Right lobe of liver (tissue), 6 donors: ENCODE measurements around the gene USP14. TPM values are rescaled to one million over a fixed set of nuclear protein-coding genes. Genes with fewer than 3 reads are reported as not detected.

Experiments used
- ATAC-seq, 4 donors: fragments of 200-7000 bp; cut with Tn5 transposase; one replicate each; pipeline ENCODE4 v1.9.1; 2020; ENCODE audit warnings: mild to moderate bottlenecking in 4 of 4, moderate library complexity in 4 of 4
- DNase-seq, 3 donors: peaks; one replicate each; pipeline ENCODE4 v3.0.0-alpha.2; 2020
- H3K27ac ChIP-seq, 3 donors: fragments of 200-600 bp; one replicate each; pipeline ENCODE4 v1.8.0; 2022
- H3K27me3 ChIP-seq, 2 donors: fragments of 200-600 bp; one replicate each; pipeline ENCODE4 v1.8.0; 2022
- H3K36me3 ChIP-seq, 4 donors: fragments of 200-600 bp; sonication (generic) in 1 of 4; one replicate each; pipeline versions ENCODE4 v1.5.1 to v1.8.0; 2017 to 2022; ENCODE audit warnings: control low read depth in 1 of 4
- H3K4me1 ChIP-seq, 4 donors: fragments of 200-600 bp; sonication (generic) in 1 of 4; one replicate each; pipeline versions ENCODE4 v1.5.1 to v1.8.0; 2017 to 2022; ENCODE audit warnings: control low read depth in 1 of 4
- H3K4me3 ChIP-seq, 3 donors: fragments of 200-600 bp; one replicate each; pipeline ENCODE4 v1.8.0; 2022
- H3K9me3 ChIP-seq, 4 donors: fragments of 200-600 bp; sonication (generic) in 1 of 4; one replicate each; pipeline versions ENCODE4 v1.5.1 to v1.8.0; 2017 to 2022; ENCODE audit warnings: control low read depth in 1 of 4
- CTCF ChIP-seq, 4 donors: fragments of 200-600 bp in 3 of 4; fragments of 450-650 bp in 1 of 4; IDR thresholded peaks; one replicate each; pipeline versions ENCODE4 v1.5.1 to v1.8.0; 2016 to 2022; ENCODE audit warnings: antibody characterized with exemption in 4 of 4, mild to moderate bottlenecking in 2 of 4
- POLR2A ChIP-seq: fragments of 450-650 bp; IDR thresholded peaks from one replicate; pipeline ENCODE4 v1.6.1; 2017; ENCODE audit warnings: antibody characterized with exemption, mild to moderate bottlenecking
- WGBS: methylation state at CpG from one replicate; pipeline ENCODE4 v1.1.6; 2018; ENCODE audit warnings: low coverage, low lambda C conversion rate; ENCODE audit not compliant: insufficient coverage; ENCODE audit errors: missing lambda C conversion rate; 5-methylcytosine and 5-hydroxymethylcytosine counted together
- intact Hi-C, 2 donors: fragments of 100-400 bp; cut with DNase I; formaldehyde crosslinking; loops; one replicate each; pipeline versions ENCODE4 v1.11.2 to v1.14.1; 2022
- microRNA-seq, 2 donors: library from miRNA; unstranded; fragments of <30 nt; microRNA quantifications; one replicate each; pipeline ENCODE4, GENCODE V29; 2019 to 2020
- small RNA-seq, 2 experiments: library from RNA; depleted of rRNA; stranded (forward); fragments of <200 nt; gene quantifications; one replicate each; pipeline ENCODE3, GENCODE V24; 2016
- total RNA-seq, 6 experiments: library from RNA; depleted of rRNA in 2 of 6; stranded (reverse); fragments of >200 nt in 2 of 6; fragmentation: NEBNext Ultra II Directional in 3 of 6; extraction: Animal tissue kit (Norgen Biotek cat#: 25700) in 3 of 6; gene quantifications; one replicate each; pipeline versions ENCODE4 v1.1.0 to v1.2.4, GENCODE V29; 2016 to 2023
- donor health status: DM: no; HTN: yes; CAD: no.
- donor health status: DM: no; HTN: no; CAD: no.
- donor health status: DM: no; HTN: no; CAD: no.
- donor health status: DM: no; HTN: yes; CAD: no.
- donor health status: DM: no; HTN: yes; CAD: no.

USP14 gene
- total RNA-seq, 6 experiments from 2014 or later = 19.6 to 28.5 (median 24.5) TPM

- no peak for DNase-seq
- 95% methylated on average over 2 of the region's 2 CpGs for WGBS
- H3K36me3 ChIP-seq = peaks cover 0 to 29% (median 2%) of the 10 kb centered on the region in 4 donors
These were observed 103.2 kb downstream of the USP14 start for GRCh38 chr18:261398-262073.

More at GRCh38 chr18:261398-262073, 103.2 kb downstream of the USP14 start:
- Histone ChIP-seq H3K4me3 (no peak overlapping the region), H3K27me3 (no peaks in the 10 kb centered on the region), H3K4me1 (peaks cover 0 to 1% (median 0%) of the 10 kb centered on the region in 4 donors), H3K9me3 (peaks cover 0 to 1% (median 0%) of the 10 kb centered on the region in 4 donors), H3K27ac (no peak overlapping the region)
- TF ChIP-seq POLR2A (no peak), CTCF (IDR thresholded peaks at IDR 0.05) (no peak)
- no peak for ATAC-seq
- intact Hi-C loops = no loop called here

Small RNAs within 50 kb of the gene (microRNA-seq; reads per million reads assigned to microRNA genes)
- gene MIR8078 = 0 reads per million in 2 donors

Small RNAs within 50 kb of the gene (small RNA-seq; reads per million reads assigned to genes)
- 0 reads per million in 2 experiments for gene MIR8078

Other genes starting within 250 kb of the USP14 start
- under 1 TPM in 1 of 6 experiments, not detected in 5; 0.30 TPM for gene TUBB8B, start 108.9 kb upstream of the USP14 start, total RNA-seq
- 10 to 100 TPM; 11.0 to 16.0 (median 12.6) TPM for gene THOC1, start 109.5 kb downstream of the USP14 start, total RNA-seq